GM18502 (cell line): ENCODE data around the gene SRMS.
A peak's percentile ranks its signal among the peaks of the same experiment; 100 is the strongest.

Experiments
- ATAC-seq: cut with Tn5 transposase; IDR thresholded peaks from one replicate; pipeline ENCODE4 v1.9.1; 2021; ENCODE audit warnings: mild to moderate bottlenecking; ENCODE audit not compliant: unreplicated experiment, poor library complexity

SRMS gene

GRCh38 chr20:63555661-63556381 is 8.3 kb upstream of the SRMS start:
- ATAC-seq = no peak

GRCh38 chr20:63554361-63555278 is 7.1 kb upstream of the SRMS start:
- ATAC-seq = peak; percentile 6

GRCh38 chr20:63553933-63554290 is 6.4 kb upstream of the SRMS start, which contains the start of gene FNDC11:
Gene FNDC11 (plus strand): TSS chr20:63554159. CDS start chr20:63555664, 1,505 bp downstream.
- peak; percentile 25 for ATAC-seq

- peak; percentile 54 for ATAC-seq
Observed at GRCh38 chr20:63553251-63553932, 5.8 kb upstream of the SRMS start.

- peak; percentile 42 for ATAC-seq
Observed at GRCh38 chr20:63552481-63553249, 5.1 kb upstream of the SRMS start.

- ATAC-seq = no peak
Observed at GRCh38 chr20:63551068-63551467, 3.5 kb upstream of the SRMS start.

- no peak for ATAC-seq
Observed at GRCh38 chr20:63549679-63550282, 2.2 kb upstream of the SRMS start.

GRCh38 chr20:63549019-63549418 is 1.5 kb upstream of the SRMS start:
- no peak for ATAC-seq

GRCh38 chr20:63548542-63548941 is 993 bp upstream of the SRMS start:
- no peak for ATAC-seq

GRCh38 chr20:63546956-63547724 is 409 bp downstream of the SRMS start:
- no peak for ATAC-seq

- no peak for ATAC-seq
Observed at GRCh38 chr20:63546256-63546955, 1.1 kb downstream of the SRMS start.

GRCh38 chr20:63545814-63546213 is 1.7 kb downstream of the SRMS start:
- no peak for ATAC-seq

GRCh38 chr20:63544958-63545516 is 2.5 kb downstream of the SRMS start:
- ATAC-seq = no peak

GRCh38 chr20:63544241-63544957 is 3.1 kb downstream of the SRMS start:
- ATAC-seq = no peak

- no peak for ATAC-seq
Observed at GRCh38 chr20:63543733-63544132, 3.8 kb downstream of the SRMS start.

- ATAC-seq = no peak
Observed at GRCh38 chr20:63543131-63543530, 4.4 kb downstream of the SRMS start.

- ATAC-seq = no peak
Observed at GRCh38 chr20:63542696-63543095, 4.9 kb downstream of the SRMS start.
